ENCODE measurements around the gene IFI44. TPM values are rescaled to one million over a fixed set of nuclear protein-coding genes. Genes with fewer than 3 reads are reported as not detected.

IFI44 gene
- total and polyA plus RNA-seq, 2 of the 13 experiments (the other 11 are each of a cell fraction or from before 2014, with no cell fraction given), result not detected

DNA sequence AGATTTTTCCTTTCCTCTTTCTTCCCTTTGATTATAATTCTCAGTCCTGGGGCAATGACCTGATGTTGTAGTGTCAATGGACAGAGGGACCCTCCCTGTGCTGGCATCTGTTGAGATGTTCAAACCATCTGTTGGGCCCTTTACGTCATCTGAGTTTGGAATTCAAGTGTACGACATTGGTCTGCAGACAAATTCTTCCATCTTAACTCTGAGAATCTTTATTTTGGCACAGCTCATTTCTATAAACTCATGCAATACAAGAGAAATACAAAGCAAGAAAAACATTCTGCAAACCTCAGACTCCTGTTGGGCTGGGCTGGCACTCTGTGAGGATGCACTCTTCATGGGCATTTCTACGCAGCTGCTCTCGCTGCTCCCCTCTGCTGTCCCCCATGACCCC is 54.2 kb downstream of the IFI44 start:
- TF ChIP-seq FIP1L1 (IDR thresholded peaks at IDR 0.05; ENCODE audit: borderline replicate concordance, insufficient read depth, low read depth, low read length) (no peak), PCBP2 (optimal IDR thresholded peaks at IDR 0.05; ENCODE audit: low read depth, low read length, poor library complexity, severe bottlenecking) (no peak), SRF (IDR thresholded peaks at IDR 0.05; ENCODE audit: low read depth, low read length) (no peak)
- DNase-seq (ENCODE audit: low spot score) (no peak), FAIRE-seq (no peak), ATAC-seq (no peak)
- BruUV-seq (replicated peaks), result no TSS peak
- intact Hi-C loops (cut with micrococcal nuclease; ENCODE audit: unreplicated experiment), result no loop called here
- H4K20me1 ChIP-seq (ENCODE audit: insufficient read depth, low read length), result no peaks in the 10 kb centered on the region
- H3K4me1 ChIP-seq (ENCODE audit: insufficient read depth, low read length), result no peaks in the 10 kb centered on the region
- no peak overlapping the region for H3K4me2 ChIP-seq (ENCODE audit: low read depth, low read length)
- ChIA-PET CTCF (ENCODE audit: low intra/inter-chr PET ratio, low total read pairs) (no interaction called here), POLR2A (no interaction called here)
- in situ Hi-C loops (cut with HindIII; ENCODE audit: extremely low pct_ligation_motif_present, low pct_unique_long_range_greater_than_20kb), result no loop called here
- peaks cover 39% of the 10 kb centered on the region for H3K9me3 ChIP-seq (ENCODE audit: low read length)
- H2AFZ ChIP-seq (ENCODE audit: low read length), result no peak overlapping the region
- H3K79me2 ChIP-seq (ENCODE audit: insufficient read depth, low read length), result no peaks in the 10 kb centered on the region
- H3K27me3 ChIP-seq (ENCODE audit: control insufficient read depth in 1 of 2, insufficient read depth in 2 of 2, low read length in 2 of 2), result no peaks in the 10 kb centered on the region
- no peak overlapping the region for H3K27ac ChIP-seq (ENCODE audit: extremely low read length, insufficient read depth, low read length)
- WGBS (ENCODE audit: low lambda C conversion rate), result 3% methylated on average over 4 of the region's 4 CpGs
- H3K4me3 ChIP-seq (replicated peaks in 1 of 3; ENCODE audit: insufficient read depth in 1 of 3, low read depth in 2 of 3, low read length in 3 of 3), result no peak overlapping the region
- H3K9ac ChIP-seq (ENCODE audit: insufficient read depth, low read depth, low read length), result no peak overlapping the region
- H3K36me3 ChIP-seq (replicated peaks in 1 of 2; ENCODE audit: control insufficient read depth in 1 of 2, insufficient read depth in 2 of 2, low read length in 2 of 2), result no peaks in the 10 kb centered on the region

- H3K27ac ChIP-seq (ENCODE audit: extremely low read length, insufficient read depth, low read length), result no peak overlapping the region
- H3K4me1 ChIP-seq (ENCODE audit: insufficient read depth, low read length), result no peaks in the 10 kb centered on the region
- no peaks in the 10 kb centered on the region for H3K36me3 ChIP-seq (replicated peaks in 1 of 2; ENCODE audit: control insufficient read depth in 1 of 2, insufficient read depth in 2 of 2, low read length in 2 of 2)
- FAIRE-seq, result no peak
- CTCF ChIA-PET (ENCODE audit: low intra/inter-chr PET ratio, low total read pairs), result no interaction called here
- POLR2A ChIA-PET, result no interaction called here
- H2AFZ ChIP-seq (ENCODE audit: low read length), result no peak overlapping the region
- intact Hi-C loops (cut with micrococcal nuclease; ENCODE audit: unreplicated experiment) (no loop called here), in situ Hi-C loops (cut with HindIII; ENCODE audit: extremely low pct_ligation_motif_present, low pct_unique_long_range_greater_than_20kb) (no loop called here)
- no peaks in the 10 kb centered on the region for H3K27me3 ChIP-seq (ENCODE audit: control insufficient read depth in 1 of 2, insufficient read depth in 2 of 2, low read length in 2 of 2)
- 7% methylated on average over 3 of the region's 3 CpGs for WGBS (ENCODE audit: low lambda C conversion rate)
- no TSS peak for BruUV-seq (replicated peaks)
- H3K4me3 ChIP-seq (replicated peaks in 1 of 3; ENCODE audit: insufficient read depth in 1 of 3, low read depth in 2 of 3, low read length in 3 of 3), result no peak overlapping the region
- H3K79me2 ChIP-seq (ENCODE audit: insufficient read depth, low read length), result no peaks in the 10 kb centered on the region
- ATAC-seq, result no peak
- DNase-seq (ENCODE audit: low spot score), result no peak
- H4K20me1 ChIP-seq (ENCODE audit: insufficient read depth, low read length), result no peaks in the 10 kb centered on the region
- H3K4me2 ChIP-seq (ENCODE audit: low read depth, low read length), result no peak overlapping the region
- H3K9ac ChIP-seq (ENCODE audit: insufficient read depth, low read depth, low read length), result no peak overlapping the region
- H3K9me3 ChIP-seq (ENCODE audit: low read length), result no peaks in the 10 kb centered on the region; the same call in 1 of the 2 replicates
- no peak for TF ChIP-seq ZNF296 (CRISPR knock-in tag; conservative IDR thresholded peaks at IDR 0.05)
- TF ChIP-seq HIVEP1 (CRISPR knock-in tag; IDR thresholded peaks at IDR 0.05), result no peak
- TF ChIP-seq, protein P1, sequence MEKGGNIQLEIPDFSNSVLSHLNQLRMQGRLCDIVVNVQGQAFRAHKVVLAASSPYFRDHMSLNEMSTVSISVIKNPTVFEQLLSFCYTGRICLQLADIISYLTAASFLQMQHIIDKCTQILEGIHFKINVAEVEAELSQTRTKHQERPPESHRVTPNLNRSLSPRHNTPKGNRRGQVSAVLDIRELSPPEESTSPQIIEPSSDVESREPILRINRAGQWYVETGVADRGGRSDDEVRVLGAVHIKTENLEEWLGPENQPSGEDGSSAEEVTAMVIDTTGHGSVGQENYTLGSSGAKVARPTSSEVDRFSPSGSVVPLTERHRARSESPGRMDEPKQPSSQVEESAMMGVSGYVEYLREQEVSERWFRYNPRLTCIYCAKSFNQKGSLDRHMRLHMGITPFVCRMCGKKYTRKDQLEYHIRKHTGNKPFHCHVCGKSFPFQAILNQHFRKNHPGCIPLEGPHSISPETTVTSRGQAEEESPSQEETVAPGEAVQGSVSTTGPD (CRISPR knock-in tag; IDR thresholded peaks at IDR 0.05), result no peak
- no peak for TF ChIP-seq DDIT3 (CRISPR knock-in tag; IDR thresholded peaks at IDR 0.05)
- TF ChIP-seq ZNF569 (CRISPR knock-in tag; IDR thresholded peaks at IDR 0.05; ENCODE audit: borderline replicate concordance), result no peak
- TF ChIP-seq SNAPC2 (CRISPR knock-in tag; IDR thresholded peaks at IDR 0.05), result no peak
- TF ChIP-seq GZF1 (CRISPR knock-in tag; IDR thresholded peaks at IDR 0.05), result no peak
- TF ChIP-seq ATF1 (CRISPR knock-in tag; IDR thresholded peaks at IDR 0.05), result no peak
- no peak for TF ChIP-seq ZNF597 (CRISPR knock-in tag; IDR thresholded peaks at IDR 0.05)
- no peak for TF ChIP-seq ZNF644 (CRISPR knock-in tag; IDR thresholded peaks at IDR 0.05; ENCODE audit: low read depth)
- TF ChIP-seq, protein P2, sequence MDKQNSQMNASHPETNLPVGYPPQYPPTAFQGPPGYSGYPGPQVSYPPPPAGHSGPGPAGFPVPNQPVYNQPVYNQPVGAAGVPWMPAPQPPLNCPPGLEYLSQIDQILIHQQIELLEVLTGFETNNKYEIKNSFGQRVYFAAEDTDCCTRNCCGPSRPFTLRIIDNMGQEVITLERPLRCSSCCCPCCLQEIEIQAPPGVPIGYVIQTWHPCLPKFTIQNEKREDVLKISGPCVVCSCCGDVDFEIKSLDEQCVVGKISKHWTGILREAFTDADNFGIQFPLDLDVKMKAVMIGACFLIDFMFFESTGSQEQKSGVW (CRISPR knock-in tag; IDR thresholded peaks at IDR 0.05; ENCODE audit: borderline replicate concordance), result no peak
- TF ChIP-seq ZNF878 (CRISPR knock-in tag; IDR thresholded peaks at IDR 0.05), result no peak
- no peak for TF ChIP-seq NPAS2 (CRISPR knock-in tag; IDR thresholded peaks at IDR 0.05; ENCODE audit: borderline replicate concordance)
Measured at GRCh38 chr1:78712467-78713051, 62.9 kb downstream of the IFI44 start.

Measured in HepG2 (cell line).